SU-DHL-6 (cell line): ENCODE data around the gene PSMC3IP.
A peak's percentile ranks its signal among the peaks of the same experiment; 100 is the strongest.
"Not testable (repeated sequence)": the region's sequence is repeated elsewhere in the genome, so short reads cannot be mapped to it uniquely, and the experiment has no call there.

ENCODE experiments used
- H2AFZ ChIP-seq: fragments of 200-600 bp; sonication (generic); 2 replicates; pipeline ENCODE4 v1.6.1; 2014; ENCODE audit warnings: low read depth, mild to moderate bottlenecking, moderate library complexity, mixed read lengths, antibody characterized with exemption, low read length; ENCODE audit not compliant: severe bottlenecking
- H3F3A ChIP-seq: fragments of 200-600 bp; shearing (Covaris generic); 2 replicates; pipeline ENCODE4 v1.6.0; 2016; ENCODE audit warnings: antibody characterized with exemption, mild to moderate bottlenecking; ENCODE audit not compliant: insufficient read depth
- H3K27ac ChIP-seq: fragments of 200-600 bp; sonication (generic); 2 replicates; pipeline ENCODE4 v1.5.1; 2016; ENCODE audit warnings: low read depth, mild to moderate bottlenecking, low read length, moderate library complexity, mixed read lengths
- H3K27me3 ChIP-seq: fragments of 200-600 bp; sonication (generic), shearing (Covaris generic); 2 replicates; pipeline ENCODE4 v1.6.0; 2014; ENCODE audit warnings: mild to moderate bottlenecking, low read length
- H3K36me3 ChIP-seq: fragments of 200-600 bp; sonication (generic); 2 replicates; pipeline ENCODE4 v1.6.1; 2014; ENCODE audit warnings: mild to moderate bottlenecking, low read length, mixed read lengths
- H3K4me2 ChIP-seq: fragments of 300-600, 200-600 bp; shearing (Covaris generic), sonication (generic); 2 replicates; pipeline ENCODE4 v1.6.0; 2014; ENCODE audit warnings: low read length, low read depth, mild to moderate bottlenecking; ENCODE audit not compliant: poor library complexity, severe bottlenecking
- H3K4me3 ChIP-seq: fragments of 200-600 bp; sonication (generic); 2 replicates; pipeline ENCODE4 v1.5.1; 2014; ENCODE audit warnings: antibody characterized with exemption, low read length, mild to moderate bottlenecking, mixed read lengths; ENCODE audit not compliant: insufficient read depth, poor library complexity, severe bottlenecking
- H3K79me2 ChIP-seq: fragments of 200-600 bp; sonication (generic); 2 replicates; pipeline ENCODE4 v1.6.1; 2014; ENCODE audit warnings: mild to moderate bottlenecking, low read length, moderate library complexity; ENCODE audit not compliant: insufficient read depth
- H3K9ac ChIP-seq: fragments of 200-600 bp; sonication (generic); 2 replicates; pipeline ENCODE4 v1.7.0; 2014; ENCODE audit warnings: mild to moderate bottlenecking, low read length
- H3K9me2 ChIP-seq: fragments of 200-600 bp; sonication (generic); replicated peaks from 2 replicates; pipeline ENCODE4 v1.6.1; 2014; ENCODE audit warnings: low read length; ENCODE audit not compliant: insufficient read depth
- H3K9me3 ChIP-seq: fragments of 200-600 bp; sonication (generic); 2 replicates; pipeline ENCODE4 v1.6.1; 2014; ENCODE audit warnings: low read length, mixed read lengths; ENCODE audit not compliant: insufficient read depth
- H4K20me1 ChIP-seq: fragments of 200-600 bp; sonication (generic); 2 replicates; pipeline ENCODE4 v1.6.1; 2014; ENCODE audit warnings: low read depth, mild to moderate bottlenecking, antibody characterized with exemption, low read length, moderate library complexity, mixed read lengths
- EZH2phosphoT487 ChIP-seq: fragments of 200-600 bp; sonication (generic), shearing (Covaris generic); conservative IDR thresholded peaks from 2 replicates; pipeline ENCODE4 v1.6.1; 2018; ENCODE audit warnings: mild to moderate bottlenecking, antibody characterized with exemption, low read length, moderate library complexity, mixed read lengths
- TF ChIP-seq, protein P1 (sequence below): fragments of 200-600 bp; sonication (generic); IDR thresholded peaks from one replicate; pipeline ENCODE4 v1.5.1; 2017; ENCODE audit warnings: antibody characterized with exemption, mild to moderate bottlenecking, low read length, moderate library complexity; ENCODE audit not compliant: insufficient read depth, poor library complexity, severe bottlenecking

PSMC3IP gene

GRCh38 chr17:42560246-42560645, 17.3 kb downstream of the PSMC3IP start:
- Histone ChIP-seq H3K79me2 (peaks cover 27% of the 10 kb centered on the region), H3K36me3 (no peaks in the 10 kb centered on the region), H3K9me3 (no peaks in the 10 kb centered on the region), H3K9me2 (no peaks in the 10 kb centered on the region), H2AFZ (no peak overlapping the region), H3K27me3 (no peaks in the 10 kb centered on the region), H3K4me2 (peak overlapping the region; percentile 14), H3K27ac (no peak overlapping the region), H3F3A (no peaks in the 10 kb centered on the region; the same call in 1 of the 2 replicates), H4K20me1 (no peaks in the 10 kb centered on the region), H3K4me3 (no peak overlapping the region), H3K9ac (no peak overlapping the region)
- TF ChIP-seq, protein P1, sequence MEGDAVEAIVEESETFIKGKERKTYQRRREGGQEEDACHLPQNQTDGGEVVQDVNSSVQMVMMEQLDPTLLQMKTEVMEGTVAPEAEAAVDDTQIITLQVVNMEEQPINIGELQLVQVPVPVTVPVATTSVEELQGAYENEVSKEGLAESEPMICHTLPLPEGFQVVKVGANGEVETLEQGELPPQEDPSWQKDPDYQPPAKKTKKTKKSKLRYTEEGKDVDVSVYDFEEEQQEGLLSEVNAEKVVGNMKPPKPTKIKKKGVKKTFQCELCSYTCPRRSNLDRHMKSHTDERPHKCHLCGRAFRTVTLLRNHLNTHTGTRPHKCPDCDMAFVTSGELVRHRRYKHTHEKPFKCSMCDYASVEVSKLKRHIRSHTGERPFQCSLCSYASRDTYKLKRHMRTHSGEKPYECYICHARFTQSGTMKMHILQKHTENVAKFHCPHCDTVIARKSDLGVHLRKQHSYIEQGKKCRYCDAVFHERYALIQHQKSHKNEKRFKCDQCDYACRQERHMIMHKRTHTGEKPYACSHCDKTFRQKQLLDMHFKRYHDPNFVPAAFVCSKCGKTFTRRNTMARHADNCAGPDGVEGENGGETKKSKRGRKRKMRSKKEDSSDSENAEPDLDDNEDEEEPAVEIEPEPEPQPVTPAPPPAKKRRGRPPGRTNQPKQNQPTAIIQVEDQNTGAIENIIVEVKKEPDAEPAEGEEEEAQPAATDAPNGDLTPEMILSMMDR = no peak
- TF ChIP-seq EZH2phosphoT487 = no peak

DNA sequence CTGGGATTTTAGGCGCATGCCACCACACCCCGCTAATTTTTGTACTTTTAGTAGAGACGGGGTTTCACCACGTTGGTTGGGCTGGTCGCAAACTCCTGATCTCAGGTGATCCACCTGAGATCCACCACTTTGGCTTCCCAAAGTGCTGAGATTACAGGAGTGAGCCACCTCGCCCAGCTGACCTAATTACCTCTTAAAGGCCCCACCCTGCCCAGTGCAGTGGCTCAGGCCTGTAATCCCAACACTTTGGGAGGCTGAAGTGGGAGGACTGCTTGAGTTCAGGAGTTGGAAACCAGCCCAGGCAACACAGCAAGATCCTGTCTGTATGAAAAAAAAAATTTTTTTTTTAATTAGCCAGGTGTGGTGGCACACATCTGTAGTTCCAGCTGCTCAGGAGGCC, 18.5 kb downstream of the PSMC3IP start:
- Histone ChIP-seq H3K4me2 (no peak overlapping the region), H3K9ac (no peak overlapping the region), H3K9me2 (no peaks in the 10 kb centered on the region), H2AFZ (no peak overlapping the region), H3K27me3 (no peaks in the 10 kb centered on the region), H4K20me1 (no peaks in the 10 kb centered on the region), H3K27ac (no peak overlapping the region), H3K9me3 (no peaks in the 10 kb centered on the region), H3K36me3 (no peaks in the 10 kb centered on the region), H3K79me2 (peaks cover 26% of the 10 kb centered on the region), H3K4me3 (no peak overlapping the region), H3F3A (no peaks in the 10 kb centered on the region; the same call in 1 of the 2 replicates)
- TF ChIP-seq, protein P1 = no peak
- TF ChIP-seq EZH2phosphoT487 = no peak

GRCh38 chr17:42555961-42556617, 21.4 kb downstream of the PSMC3IP start:
- H3F3A ChIP-seq, H3K79me2 ChIP-seq, H3K9me2 ChIP-seq, H3K36me3 ChIP-seq, H3K4me3 ChIP-seq, H3K4me2 ChIP-seq, H3K27me3 ChIP-seq, H4K20me1 ChIP-seq, H2AFZ ChIP-seq, H3K9me3 ChIP-seq, H3K27ac ChIP-seq: not testable (repeated sequence)
- 0 out of 2 replicates have a peak overlapping the region, but pooled peaks have one; percentile 77 for H3K9ac ChIP-seq

DNA sequence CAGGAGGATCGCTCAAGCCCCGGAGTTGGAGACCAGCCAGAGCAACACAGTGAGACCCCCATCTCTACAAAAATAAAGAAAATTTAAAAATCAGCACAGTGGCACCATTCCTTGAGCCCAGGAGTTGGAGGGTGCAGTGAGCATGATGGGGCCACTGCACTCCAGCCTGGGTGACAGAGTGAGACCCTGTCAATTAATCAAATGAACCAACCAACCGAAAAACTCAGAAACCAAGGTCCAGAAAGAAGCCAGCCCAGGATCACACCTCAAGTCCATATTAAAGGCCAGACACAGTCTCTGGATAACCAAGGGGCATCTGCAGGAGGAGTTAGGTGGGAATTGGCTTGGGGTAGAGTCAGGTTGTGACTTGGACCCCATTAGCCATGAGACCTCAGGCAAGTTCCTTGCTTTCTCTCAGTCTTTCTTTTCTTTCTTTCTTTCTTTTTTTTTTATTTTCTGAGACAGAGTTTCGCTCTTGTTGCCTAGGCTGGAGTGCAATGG, 22.4 kb downstream of the PSMC3IP start:
- Histone ChIP-seq H3K4me3 (peak overlapping the region; percentile 66), H2AFZ (peak overlapping the region; percentile 70), H3K9ac (peak overlapping the region; percentile 77), H3K27me3 (no peaks in the 10 kb centered on the region), H3K27ac (peak overlapping the region; percentile 44), H3K4me2 (peak overlapping the region; percentile 80), H3F3A (no peaks in the 10 kb centered on the region; the same call in 1 of the 2 replicates), H3K36me3 (no peaks in the 10 kb centered on the region), H3K9me2 (no peaks in the 10 kb centered on the region), H4K20me1 (no peaks in the 10 kb centered on the region), H3K79me2 (no peaks in the 10 kb centered on the region), H3K9me3 (no peaks in the 10 kb centered on the region)
- TF ChIP-seq, protein P1 = no peak
- no peak for TF ChIP-seq EZH2phosphoT487
